GM15510 (cell line): ENCODE measurements around the gene SHLD1.

Source experiments
- POLR2A ChIP-seq: IDR thresholded peaks from 3 replicates; pipeline ENCODE4 v1.6.1; 2011; ENCODE audit warnings: borderline replicate concordance; ENCODE audit not compliant: insufficient read length; ENCODE audit errors: extremely low read depth

Gene SHLD1

DNA sequence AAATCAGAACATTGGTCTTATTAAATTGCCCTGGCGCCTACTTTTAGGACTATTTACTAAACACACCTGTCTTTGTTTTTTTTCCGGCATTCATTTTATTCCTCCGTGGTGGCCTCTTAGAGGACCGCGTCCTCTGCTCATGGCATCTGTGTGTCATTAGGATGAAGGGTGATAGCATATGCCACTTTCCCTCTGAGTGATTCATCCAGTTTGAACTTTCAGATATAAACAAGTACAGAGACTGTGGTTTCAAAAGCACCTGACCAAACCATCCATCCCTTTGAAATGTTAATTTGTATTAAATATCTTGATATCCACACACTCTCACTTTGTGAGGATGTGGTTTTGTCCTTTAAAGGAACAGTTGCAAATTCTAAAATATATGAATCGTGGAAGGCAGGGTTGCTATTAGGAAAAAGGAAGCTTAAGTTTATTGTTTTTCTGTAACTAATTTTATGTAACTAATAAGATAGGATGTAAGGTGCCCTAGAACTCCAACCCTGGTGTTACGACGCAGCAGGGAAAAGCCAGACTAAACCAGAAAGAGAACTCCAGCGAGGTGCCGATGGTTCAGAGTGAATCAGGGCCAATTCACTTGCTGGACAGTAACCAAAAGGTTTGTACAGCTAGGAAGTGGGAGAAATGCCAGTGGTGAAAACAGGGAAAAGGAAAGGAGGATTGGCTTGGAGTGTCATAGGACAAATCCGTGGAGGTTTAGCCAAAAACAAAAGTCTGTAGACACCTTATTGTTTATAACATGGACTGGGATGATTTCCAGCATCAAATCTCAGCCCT lies 98.7 kb downstream of the SHLD1 start:
- no peak for TF ChIP-seq POLR2A

DNA sequence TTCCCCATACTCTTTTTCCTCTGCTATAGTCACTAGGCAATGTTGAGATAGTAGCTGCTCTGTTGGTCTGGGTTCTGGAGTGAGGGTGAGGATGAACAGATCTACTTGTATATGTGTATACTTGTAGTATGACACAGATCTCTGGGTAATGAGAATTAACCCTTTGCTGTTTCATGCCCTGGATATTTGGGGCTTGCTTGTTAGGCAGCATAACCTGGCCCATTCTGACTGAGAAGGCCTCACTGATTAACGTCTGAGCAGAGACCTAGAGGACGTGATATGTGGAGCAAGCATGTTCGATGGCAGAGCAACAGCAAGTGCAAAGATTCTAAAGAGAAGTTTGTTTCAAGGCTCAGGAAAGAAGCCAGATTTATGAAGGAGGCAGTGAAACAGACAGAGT lies 105.7 kb downstream of the SHLD1 start:
- no peak for TF ChIP-seq POLR2A

DNA sequence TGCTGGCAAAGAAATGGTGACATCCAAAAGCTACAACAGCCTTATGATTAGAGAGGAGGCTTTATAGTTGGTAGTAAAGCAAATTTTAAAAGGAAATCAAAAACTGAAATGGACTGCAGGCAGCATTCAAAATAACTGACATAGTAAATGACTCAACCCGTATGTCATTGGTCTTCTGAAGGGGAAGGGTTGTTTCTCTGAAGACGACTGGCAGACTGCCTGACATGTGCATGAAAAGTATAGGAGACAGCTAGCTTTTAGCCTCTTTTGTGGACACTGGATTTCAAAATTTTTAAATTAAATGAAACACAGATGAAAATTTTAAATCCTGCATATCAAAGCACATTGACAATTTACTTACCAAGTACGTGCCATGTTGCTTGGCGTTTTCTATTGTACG lies 109.4 kb downstream of the SHLD1 start:
- no peak for TF ChIP-seq POLR2A

DNA sequence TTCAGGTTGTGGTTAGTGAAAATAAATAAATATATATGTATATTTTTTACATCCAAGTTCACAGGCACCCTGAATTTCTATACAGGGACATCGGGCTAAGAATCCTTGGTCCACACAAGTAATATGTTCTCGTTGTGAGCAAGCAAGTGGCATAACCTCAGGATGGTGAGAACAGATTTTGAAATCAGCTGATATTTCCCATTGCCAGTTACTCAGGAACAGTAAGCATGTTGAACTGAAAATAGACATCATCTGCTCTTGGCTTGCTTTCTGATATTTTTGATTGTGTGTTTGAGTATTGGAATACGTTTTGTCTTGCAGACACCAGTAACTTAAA lies 112.5 kb downstream of the SHLD1 start:
- TF ChIP-seq POLR2A: no peak

DNA sequence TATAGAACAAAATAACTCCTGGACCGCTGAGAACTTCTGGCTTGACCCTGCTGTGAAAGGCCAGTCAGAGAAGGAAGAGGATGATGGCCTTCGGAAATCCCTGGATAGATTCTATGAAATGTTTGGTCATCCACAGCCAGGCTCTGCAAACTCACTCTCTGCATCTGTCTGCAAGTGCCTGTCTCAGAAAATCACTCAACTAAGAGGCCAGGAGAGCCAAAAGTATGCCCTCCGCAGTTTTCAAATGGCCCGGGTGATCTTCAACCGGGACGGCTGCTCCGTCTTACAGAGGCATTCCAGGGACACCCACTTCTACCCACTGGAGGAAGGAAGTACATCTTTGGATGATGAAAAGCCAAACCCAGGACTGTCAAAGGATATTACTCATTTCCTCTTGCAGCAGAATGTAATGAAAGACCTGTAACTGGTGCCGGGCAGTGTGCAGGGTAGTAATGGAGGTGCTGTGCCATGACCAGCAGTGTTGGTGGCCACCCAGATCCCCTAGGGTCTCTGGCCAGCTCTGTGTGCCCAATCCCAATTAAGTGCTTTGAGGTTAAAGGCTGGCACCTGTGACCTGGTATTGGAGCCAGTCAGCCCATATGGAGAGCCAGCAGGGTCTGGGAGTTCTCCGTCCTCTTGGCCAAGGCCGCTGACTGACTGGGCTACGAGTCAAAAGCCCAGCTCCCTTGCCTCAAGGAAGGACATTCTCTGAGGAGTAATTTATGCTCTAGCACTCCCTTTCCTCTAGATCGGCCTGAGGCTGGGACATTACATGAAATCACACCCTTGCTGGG lies 113.0 kb downstream of the SHLD1 start:
- no peak for TF ChIP-seq POLR2A

DNA sequence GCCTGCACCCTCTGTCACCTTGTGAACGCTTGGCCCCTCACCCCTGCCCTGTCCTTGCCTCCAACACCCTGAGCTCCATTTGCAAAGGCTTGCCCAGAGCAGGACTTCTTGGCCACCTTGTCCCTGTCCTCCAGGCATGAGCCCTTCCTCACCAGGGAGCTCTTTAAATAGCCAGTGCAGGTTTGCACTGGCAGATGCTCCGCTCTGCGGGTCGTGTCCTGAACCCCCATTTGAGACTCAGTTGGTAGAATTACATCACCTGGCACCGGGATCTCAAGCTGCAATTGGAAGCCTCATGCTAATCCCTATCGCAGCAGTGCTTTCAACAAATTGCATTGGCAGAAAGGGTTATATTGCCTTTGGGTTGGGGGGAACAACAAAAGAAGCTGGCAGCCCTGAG lies 114.2 kb downstream of the SHLD1 start:
- no peak for TF ChIP-seq POLR2A

DNA sequence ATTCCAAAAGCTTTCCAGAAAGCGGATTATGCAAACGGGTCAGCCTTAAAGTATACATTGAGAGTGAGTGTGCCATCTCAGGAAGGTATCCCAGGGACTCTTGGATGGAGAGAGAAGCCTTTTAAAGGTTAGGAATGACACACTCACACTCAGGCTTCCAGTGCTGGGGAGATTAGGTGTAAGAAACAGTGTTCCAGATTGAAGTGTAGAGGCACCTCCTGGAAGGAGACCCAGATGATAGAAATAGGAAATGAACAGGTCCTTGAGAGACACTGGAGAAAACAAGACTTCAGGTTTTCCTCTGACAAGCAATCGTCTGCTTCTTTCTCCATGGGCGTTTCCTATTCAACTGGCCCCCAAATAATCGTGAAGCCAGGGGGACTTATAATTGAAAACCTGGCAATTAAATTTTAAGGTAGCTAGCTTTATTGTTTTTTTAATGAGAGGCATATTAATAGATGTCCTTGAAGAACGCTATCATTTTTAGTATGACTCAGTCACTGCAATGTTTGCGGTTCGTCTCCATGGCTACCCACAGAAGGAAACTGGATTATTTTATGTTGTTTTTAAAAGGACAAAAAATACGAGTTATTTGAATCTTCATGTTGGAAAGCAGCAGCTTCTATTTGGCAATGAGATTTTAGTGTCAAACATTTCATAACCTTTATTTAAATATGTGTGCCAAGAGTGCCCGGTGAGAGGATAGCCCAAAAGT lies 114.8 kb downstream of the SHLD1 start:
- no peak for TF ChIP-seq POLR2A

DNA sequence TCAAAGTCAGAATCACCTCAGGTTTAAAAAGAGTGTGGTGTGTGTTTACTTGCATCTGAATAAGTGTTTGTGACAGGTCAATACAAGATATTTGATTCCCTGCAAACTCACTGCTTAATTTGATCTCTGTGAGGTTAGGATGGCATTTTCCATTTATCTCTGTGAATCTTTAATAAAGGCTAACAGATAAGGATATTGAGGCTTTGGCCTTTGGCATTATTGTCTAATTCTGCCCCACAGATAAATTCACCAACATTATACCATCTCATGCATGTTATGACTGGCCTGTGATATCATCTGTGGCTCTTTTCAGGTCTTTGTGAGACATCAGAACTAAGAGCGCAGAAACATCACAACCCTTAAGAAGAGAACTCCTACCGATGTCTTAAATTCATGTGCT lies 115.4 kb downstream of the SHLD1 start:
- no peak for TF ChIP-seq POLR2A

DNA sequence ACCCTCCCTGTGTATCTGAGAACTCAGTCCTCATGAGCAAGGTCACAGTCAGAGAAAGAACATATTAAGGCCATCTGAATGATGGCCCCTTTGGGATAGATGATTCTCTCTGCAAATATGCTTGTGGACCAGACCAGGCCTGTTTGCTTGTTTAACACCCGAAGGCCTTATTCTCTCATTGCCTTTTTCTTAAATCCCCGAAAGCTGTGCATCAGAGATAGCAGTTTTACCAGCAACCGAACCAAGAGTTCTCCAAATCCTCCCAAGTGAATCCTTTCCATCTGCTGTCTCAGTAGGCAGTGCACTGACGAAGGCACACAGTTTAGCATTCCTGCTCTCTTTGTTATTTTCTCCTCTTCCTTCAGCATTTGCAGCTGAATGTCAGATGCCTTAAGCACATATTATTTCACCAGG lies 120.4 kb downstream of the SHLD1 start:
- TF ChIP-seq POLR2A: no peak

DNA sequence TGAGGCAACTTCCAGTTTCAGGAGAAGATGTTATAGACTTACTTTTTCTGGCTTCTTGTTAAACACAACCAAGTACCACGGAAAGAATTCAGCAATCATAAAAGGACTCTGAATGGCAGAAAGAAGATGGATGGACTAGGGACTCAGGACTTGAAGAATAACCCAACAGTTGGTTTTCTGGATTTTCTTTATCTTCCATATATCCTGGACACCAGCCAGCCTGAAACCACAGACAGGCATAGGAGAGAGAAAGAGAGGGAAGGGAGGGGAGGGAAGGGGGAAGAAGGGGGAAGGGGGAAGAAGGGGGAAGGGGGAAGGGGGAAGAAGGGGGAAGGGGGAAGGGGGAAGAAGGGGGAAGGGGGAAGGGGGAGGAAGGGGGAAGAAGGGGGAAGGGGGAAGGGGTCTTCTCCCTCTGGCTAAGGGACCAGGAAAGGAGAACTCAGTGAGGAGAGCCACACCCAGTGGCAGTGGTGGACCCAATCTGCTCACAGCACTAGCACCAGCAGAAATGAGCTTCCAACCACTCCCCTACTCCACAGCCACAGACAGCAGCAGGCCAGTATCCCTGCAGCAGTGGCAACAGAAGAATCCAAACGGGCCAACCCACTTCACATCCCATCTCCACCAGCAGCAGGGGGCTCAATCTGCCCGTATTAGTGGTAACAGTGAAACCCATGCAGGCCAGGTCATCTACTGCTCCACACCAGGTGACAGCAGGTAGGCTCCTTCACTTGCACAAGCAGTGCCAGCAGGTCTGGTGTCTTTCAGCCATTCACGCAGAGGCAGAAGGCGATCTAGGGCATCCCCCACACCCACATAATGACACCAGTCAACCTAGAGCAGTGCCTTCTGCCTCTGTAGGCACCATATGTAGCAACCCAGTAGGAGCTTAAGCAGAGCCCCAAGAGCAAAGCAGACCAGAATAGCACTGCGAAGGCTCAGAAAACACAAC lies 121.5 kb downstream of the SHLD1 start:
- no peak for TF ChIP-seq POLR2A

DNA sequence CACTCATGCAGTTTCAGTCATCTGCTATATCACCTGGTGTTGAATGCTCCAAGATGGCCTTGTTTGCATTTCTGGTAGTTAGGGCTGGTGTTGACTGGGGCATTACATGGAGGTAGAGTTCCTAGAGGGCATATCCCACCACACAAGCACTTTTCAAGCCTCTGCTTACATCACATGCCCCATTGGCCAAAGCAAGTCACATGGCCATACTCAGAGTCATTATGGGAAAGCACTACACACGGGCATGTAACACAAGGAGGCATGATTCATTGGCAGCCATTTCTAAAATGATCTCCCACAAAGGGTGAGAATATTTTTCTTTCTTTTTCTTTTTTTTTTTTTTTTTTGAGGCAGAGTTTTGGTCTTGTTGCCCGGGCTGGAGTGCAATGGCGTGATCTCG lies 126.9 kb downstream of the SHLD1 start:
- no peak for TF ChIP-seq POLR2A

DNA sequence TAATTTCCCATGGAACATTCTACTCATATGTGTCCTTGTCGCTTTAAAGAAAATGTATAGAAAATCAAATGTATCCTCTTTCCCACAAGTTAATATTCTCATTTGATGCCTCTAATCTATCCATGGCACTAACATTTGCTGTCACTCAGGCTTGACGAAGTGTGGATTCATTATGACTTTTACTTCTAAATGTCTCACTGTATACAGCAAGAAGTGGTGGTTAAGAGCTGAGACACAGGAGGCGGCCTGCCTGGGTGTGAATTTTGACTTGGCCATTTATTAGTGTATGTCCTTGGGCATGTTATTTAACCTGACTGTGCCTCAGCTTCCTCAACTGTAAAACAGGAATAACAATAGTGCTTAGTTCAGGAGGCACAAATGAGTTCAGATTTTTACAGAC lies 130.1 kb downstream of the SHLD1 start:
- TF ChIP-seq POLR2A: no peak

DNA sequence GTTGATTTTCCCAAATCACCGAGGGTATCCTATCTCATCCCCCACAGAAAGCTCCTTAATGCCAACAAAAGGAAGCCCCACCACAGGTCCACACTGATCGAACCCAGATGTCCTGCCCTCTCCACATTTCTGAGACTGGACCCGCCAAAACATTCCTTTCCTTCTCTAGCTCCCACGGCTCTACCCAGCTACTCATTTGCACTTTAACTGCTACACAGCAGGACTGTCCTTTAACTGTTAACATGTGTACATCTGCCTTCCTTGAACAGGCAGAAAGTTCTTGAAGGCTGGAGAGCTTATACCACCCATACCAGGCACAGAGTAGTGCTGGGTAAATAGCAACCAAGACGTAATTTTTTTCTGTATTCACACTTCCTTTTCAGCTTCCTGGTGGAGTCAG lies 131.5 kb downstream of the SHLD1 start:
- TF ChIP-seq POLR2A: no peak

DNA sequence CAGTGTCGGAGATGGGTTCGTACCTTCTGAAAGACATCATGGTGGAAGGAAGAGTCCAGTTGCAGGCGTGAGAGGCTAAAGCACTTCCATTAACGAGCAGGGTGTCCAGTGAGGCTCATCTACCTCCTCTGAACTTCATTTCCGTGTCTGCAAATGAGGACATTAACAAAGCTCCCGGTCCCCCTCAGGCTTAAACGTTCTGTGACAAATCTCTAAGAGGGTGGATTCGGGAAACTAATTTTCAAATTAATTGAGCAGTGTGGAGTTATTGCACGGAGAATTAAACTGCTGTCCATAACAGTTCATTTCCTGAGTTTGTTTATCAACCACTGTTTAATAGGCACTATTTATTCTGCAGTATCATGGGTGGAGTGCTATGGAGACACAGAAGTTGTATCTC lies 132.0 kb downstream of the SHLD1 start:
- TF ChIP-seq POLR2A: no peak
